Loucy (cell line): ENCODE results near the gene ENTPD7.
A peak's percentile ranks its signal among the peaks of the same experiment; 100 is the strongest.

Source experiments
- CTCF ChIP-seq: fragments of 200-600 bp; sonication (generic); conservative IDR thresholded peaks from 2 replicates; pipeline ENCODE4 v1.5.1; 2014; ENCODE audit warnings: mild to moderate bottlenecking, antibody characterized with exemption, low read length
- EZH2phosphoT487 ChIP-seq: fragments of 200-600 bp; IDR thresholded peaks from 2 replicates; pipeline ENCODE4 v1.6.1; 2018; ENCODE audit warnings: antibody characterized with exemption, mild to moderate bottlenecking, moderate library complexity, borderline replicate concordance

- TF ChIP-seq CTCF (peak; percentile 47), EZH2phosphoT487 (no peak)
These were observed 72.9 kb downstream of the ENTPD7 start, which contains the start of the genes COX15 and CUTC for GRCh38 chr10:99732033-99732842.
